NCI-H82 treated with DMSO at 0.1 percent for 48 hours (cell line): ENCODE results near the gene HOXB3.

Experiments used
- DNase-seq: peaks from one replicate; lab custom pipeline; 2025; ENCODE audit not compliant: unreplicated experiment; lab: John Stamatoyannopoulos, UW

HOXB3 gene

GRCh38 chr17:48559122-48559839 is 30.8 kb downstream of the HOXB3 start:
- DNase-seq, result no peak

DNA sequence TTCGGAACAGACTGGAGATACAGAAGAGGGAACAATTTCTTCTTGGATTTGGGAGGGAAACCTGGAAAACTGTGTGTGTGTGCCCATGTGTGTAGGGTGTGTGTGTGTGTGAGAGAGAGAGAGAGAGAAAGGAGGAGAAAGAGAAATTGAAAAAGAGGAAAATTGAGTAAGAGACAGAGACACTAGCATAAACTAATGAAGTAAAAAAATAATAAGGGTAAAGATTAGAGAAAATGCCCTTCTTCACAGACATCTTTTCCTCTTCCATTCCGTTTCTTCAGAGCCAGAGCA is 31.3 kb downstream of the HOXB3 start:
- no peak for DNase-seq

GRCh38 chr17:48558057-48558830 is 31.8 kb downstream of the HOXB3 start:
- no peak for DNase-seq

DNA sequence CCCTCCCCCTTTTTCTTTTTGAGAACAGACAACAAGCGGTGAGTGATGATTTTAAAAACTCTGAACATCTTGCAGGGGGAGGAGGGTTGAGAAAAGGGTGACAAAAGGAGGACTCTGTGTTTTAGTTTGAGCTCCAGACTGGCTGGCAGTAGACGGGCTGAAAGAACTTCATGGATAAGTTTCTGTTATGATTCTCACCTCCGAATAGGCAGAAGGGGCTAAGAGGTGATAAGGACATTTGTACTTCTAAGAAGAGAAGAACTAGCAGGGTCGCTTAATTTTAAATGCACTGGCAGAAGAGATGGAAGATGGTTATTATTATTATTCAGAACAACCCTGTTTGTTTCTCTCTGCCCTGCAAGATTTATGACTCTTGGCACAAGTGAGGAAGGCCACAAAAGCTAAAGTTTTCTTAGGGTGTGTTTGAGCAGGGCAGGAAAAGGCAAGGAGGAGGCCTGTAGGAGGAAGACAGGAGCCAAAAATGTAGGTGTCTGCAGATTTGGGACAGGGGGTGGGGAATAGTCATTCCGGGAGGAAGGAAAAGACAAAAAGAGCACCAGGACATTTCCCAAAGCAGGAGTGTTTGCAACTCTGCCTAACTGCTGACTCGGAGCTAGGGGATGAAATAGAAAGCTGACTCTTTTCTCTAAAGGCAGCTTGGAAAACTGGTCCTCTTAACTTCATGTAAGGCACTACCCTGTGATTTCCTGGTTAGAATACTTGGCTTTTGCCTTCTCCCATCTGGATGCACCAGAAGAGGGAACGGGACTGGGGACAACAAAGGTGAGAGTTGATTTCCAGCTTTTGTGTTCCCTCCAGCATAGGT is 33.3 kb downstream of the HOXB3 start:
- DNase-seq, result no peak

DNA sequence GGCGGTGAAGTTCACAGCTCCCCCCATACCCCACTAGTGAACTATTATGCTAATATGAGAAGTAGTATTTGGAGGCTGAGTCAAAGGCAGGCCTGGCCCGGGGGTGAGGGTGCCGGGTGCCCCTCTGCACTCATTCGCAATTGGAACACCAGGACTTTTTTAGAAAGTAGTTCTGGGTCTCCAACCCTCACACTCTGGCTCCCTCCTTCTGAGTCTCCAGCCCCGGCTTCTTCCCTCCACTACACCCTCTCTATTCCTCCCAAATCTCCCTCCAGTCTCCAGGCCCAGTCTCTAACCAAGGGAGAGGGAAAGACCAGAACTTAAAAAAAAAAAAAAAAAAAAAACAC is 33.8 kb downstream of the HOXB3 start:
- no peak for DNase-seq

DNA sequence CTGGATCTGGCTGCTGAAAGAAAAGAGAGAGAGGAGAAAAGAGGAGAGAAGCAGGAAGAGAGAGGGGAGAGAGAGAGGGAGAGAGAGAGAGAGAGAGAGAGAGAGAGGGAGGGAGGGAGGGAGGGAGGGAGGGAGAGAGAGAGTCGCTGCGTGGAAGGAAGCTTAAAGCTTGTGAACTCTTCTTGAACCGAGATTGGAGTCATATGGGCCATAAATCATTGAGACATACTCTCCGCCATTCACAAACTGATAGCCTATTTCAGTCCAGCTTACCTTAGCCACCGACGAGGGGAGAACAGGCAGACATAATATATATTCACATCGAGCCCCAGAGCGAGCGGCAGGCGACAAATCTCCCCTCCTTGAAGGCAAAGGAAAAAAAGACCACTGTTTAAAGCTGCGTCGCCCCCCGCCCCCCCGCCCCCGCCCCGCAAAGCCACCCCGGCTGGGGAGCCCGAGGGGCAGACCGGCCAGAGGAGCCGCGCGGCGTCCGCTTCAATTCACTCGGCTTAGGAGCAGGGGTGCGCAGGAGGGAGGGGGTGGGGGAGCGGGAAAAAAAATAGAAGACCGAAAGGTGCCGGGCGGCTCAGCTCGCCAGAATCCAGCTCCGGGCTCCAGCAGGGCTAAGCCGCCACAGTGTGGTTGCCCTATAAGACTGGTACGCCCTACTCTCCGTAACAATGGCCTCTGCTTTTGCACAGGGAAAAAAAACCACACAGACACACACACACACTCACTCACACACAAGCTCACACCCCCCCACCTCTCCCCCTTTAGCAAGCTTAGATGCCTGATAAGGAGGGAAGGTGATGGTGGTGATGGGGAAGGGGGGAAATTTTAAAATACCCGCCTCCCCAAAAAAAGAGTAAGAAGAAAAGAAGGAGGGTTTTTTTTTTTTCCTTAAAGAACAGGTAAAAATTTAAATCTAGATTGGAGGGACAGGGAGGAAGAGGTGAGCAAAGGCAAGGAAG is 34.5 kb downstream of the HOXB3 start:
- no peak for DNase-seq

DNA sequence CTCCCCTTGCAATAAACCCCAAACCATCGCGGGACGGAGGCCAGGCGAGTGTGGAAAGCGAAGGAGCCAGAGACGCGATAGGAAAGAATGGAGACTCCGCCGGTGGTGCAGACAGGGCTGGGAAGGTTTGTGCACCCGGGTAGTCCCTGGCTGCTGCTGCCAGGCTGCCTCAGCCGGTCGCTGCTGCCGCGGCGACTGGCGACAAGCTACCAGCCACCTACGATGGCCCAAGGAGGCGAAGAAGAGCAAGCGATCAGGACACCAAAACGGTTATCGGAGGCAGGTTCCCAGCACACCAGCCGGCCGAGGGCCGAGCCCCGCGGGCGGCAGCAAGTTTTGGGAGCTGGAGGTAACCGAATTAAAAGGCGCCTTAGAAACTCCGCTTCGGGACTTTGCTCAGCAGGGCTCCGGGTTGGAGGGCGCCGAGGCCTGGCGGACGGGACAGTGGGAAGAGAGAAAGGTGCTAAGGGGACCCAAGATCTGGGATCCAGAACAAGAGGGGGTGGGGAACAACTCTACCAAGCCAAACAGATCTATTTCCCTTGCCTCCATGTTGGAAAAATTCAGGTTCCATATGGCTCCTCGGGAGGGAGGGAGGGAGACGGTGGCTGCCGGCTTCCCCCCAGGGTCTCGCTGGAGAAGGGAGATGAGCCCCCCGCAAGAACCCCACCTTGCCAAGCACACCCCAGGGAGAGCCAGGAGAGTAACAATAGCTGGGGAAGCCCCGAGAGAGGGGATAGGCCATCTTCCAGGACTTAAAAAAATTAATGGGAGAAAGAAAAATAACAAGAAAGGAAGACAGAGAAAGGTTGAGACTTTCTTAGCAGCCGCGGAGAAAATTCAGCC is 35.4 kb downstream of the HOXB3 start:
- DNase-seq, result no peak

DNA sequence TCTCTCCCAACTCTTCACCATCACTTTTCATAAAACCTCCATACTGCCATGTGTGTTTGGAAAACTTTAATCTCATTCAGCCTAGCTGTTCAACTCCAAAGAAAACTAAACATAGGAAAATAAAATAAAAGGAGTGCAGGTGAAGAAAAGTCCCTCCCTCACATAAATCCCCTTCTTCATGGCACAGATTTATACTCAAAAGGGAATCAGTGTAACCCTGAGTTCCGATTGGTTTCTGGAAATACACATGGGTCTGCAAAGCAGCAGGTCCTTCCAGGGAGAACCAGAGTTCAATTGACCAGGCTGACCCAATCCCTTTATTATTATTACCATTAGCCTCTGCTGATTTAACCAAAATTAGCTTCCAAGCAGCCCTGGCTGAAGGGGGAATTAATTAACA is 36.2 kb downstream of the HOXB3 start:
- no peak for DNase-seq

DNA sequence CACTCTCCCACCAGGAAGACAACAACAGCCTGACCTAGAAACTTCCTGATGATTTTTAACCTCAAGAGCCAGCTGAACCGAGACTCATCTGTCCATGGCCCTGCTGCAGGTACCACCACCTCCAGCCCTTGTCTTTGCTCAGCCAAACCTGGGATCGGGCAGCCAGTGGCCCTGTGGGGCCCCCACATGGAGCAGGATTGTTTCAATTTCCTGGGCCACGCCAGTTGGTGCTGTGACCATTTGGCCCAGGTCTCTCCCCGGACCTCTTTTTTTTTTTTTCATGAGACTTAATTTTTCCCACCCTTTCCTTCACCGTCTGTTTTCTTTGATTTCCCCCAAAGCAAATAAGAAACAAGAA is 36.9 kb downstream of the HOXB3 start:
- no peak for DNase-seq

GRCh38 chr17:48552466-48553189 is 37.4 kb downstream of the HOXB3 start:
- DNase-seq, result no peak

GRCh38 chr17:48551596-48552465 is 38.2 kb downstream of the HOXB3 start:
- DNase-seq, result no peak

DNA sequence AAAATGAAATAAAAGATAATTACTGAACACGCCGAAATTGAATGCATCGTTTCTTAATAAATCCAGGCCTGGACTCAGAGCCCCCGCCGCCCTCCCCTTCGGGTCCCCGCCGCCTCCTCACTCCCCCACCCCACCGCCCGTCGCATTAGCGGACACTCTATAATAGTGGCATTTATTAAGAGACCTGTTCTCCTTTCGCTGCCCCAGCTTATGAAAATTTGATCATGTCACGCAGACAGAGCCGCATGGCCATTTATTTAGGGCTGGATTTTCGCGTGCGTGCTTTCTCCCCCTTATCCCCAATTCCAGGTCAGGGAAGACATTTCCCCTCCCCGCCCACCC is 38.9 kb downstream of the HOXB3 start:
- no peak for DNase-seq

DNA sequence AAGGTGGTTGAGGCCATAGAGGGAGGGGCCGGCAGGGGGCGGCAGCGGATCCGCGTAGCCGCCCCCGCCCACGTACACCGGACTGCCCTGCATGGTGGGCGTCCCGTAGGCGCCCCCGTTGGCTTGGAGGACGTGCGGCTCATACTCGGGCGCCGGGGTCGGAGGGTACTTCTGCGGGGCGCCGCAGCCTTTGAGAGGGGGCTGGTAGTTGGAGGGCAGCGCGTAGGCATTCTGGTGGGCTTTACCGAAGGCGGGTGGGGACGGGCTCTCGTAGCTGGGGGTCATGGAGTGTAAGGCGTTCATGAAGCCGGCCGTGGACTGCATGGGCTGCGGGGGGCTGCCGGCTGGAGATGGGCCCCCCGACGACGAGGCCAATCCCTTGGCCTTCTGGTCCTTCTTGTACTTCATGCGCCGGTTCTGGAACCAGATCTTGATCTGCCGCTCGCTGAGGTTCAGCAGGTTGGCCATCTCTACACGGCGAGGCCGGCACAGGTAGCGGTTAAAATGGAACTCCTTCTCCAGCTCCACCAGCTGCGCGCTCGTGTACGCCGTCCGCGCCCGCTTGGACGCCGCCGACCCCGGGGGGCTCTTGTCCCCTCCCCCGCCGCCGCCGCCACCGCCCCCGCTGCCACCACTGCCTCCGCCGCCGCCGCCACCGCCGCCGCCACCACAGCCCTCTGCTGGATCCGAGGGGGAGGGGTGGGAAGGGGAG is 39.4 kb downstream of the HOXB3 start:
- no peak for DNase-seq

GRCh38 chr17:48549914-48550501 is 40.0 kb downstream of the HOXB3 start:
- no peak for DNase-seq

GRCh38 chr17:48549281-48549630 is 40.8 kb downstream of the HOXB3 start:
- DNase-seq, result no peak

DNA sequence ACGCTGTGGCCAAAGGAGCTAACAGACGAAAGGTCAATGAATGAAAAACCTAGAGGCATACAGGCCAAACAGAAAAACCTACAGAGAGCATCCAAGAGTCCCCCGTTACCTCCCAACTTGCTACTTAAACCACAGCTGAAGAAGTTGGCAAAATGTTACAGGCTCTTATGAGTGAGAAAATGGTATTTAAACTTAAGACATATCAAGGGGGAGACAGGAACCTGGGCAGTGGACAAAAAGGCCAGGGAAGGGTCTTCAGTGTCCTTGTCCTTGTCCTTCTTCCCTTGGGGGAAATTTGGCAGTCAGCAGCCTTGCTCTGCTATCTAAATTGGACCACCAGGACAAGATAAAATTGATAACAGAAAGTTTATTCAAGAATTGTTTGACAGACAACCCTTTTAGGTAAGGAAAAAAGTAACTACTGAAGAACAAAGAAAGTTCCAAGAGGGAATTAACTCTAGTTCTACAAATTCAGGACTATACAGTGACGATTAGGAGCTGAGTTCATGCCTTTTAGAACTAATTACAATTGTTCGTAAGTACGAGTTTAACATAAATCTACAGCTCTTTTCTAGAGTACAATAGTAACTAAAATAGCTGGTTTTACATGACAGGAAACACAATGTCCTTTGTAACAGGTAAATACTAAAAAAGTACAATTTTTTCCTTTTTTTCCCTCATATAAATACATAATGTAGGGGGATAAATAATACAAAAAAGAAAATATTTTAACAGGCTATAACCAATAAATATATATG is 41.3 kb downstream of the HOXB3 start:
- no peak for DNase-seq
